Hair follicle dermal papilla cell (primary cell): ENCODE data around the gene CT47B1. TPM values are rescaled to one million over a fixed set of nuclear protein-coding genes. Genes with fewer than 3 reads are reported as not detected.

Experiments used
- small RNA-seq: library from RNA; depleted of rRNA; stranded (forward); fragments of <200 nt; gene quantifications from one replicate; pipeline ENCODE3, GENCODE V24; 2012
- total RNA-seq: library from RNA; depleted of rRNA; stranded (reverse); fragments of >200 nt; gene quantifications from 2 replicates; pipeline ENCODE4 v1.2.3, GENCODE V29; 2012

CT47B1 gene
- total RNA-seq, result not detected in 2 replicates

DNA sequence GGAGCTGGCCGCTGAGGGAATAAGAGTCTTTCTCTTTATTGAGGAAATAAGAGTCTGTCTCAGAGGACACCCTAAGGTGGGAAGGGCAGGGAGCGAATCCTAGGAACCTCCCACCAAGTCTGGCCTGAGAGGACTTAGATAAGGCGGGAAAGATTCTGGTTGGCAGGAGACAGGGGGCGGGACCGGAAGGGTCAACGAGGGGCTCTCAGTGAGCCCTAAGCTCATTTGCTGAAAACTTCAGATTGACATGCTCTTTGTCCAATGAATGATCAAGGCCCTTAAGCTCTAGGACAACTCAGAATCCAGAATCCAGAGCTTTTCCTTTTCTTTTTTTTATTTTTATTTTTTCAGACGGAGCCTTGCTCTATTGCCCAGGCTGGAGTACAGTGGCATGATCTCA is at the start of gene CT47B1:
Gene CT47B1 (minus strand): TSS at position 101 of the 400 bp plus-strand sequence. CDS start 196 bp downstream, outside the sequence.

Small RNAs within 50 kb of the gene (small RNA-seq; reads per million reads assigned to genes)
- not detected for gene AC008162.1

Other genes with a start within 250 kb of the CT47B1 start
- 28.1 and 32.3 TPM in 2 replicates for gene C1GALT1C1, start 245.8 kb downstream of the CT47B1 start, total RNA-seq
- not detected in 2 replicates for gene CT47A11, start 61.3 kb upstream of the CT47B1 start, total RNA-seq
- gene CT47A10, start 66.2 kb upstream of the CT47B1 start, total RNA-seq, result not detected in 2 replicates
- not detected in 2 replicates for gene CT47A9, start 71.0 kb upstream of the CT47B1 start, total RNA-seq
- not detected in 2 replicates for gene CT47A8, start 75.9 kb upstream of the CT47B1 start, total RNA-seq
- gene CT47A7, start 80.7 kb upstream of the CT47B1 start, total RNA-seq, result not detected in 2 replicates
- not detected in 2 replicates for gene CT47A6, start 85.6 kb upstream of the CT47B1 start, total RNA-seq
- gene CT47A5, start 90.5 kb upstream of the CT47B1 start, total RNA-seq, result not detected in 2 replicates
- not detected in 2 replicates for gene CT47A4, start 95.3 kb upstream of the CT47B1 start, total RNA-seq
- gene CT47A3, start 100.2 kb upstream of the CT47B1 start, total RNA-seq, result not detected in 2 replicates
- not detected in 2 replicates for gene CT47A2, start 105.1 kb upstream of the CT47B1 start, total RNA-seq
- not detected in 2 replicates for gene CT47A1, start 109.9 kb upstream of the CT47B1 start, total RNA-seq
- gene GLUD2, start 171.7 kb upstream of the CT47B1 start, total RNA-seq, result 2.8 and 2.9 TPM in 2 replicates